Fibroblast of skin of right quadriceps (primary cell): ENCODE data around the gene CHD8.

Source experiments
- DNase-seq: peaks from one replicate; pipeline ENCODE4 v3.0.0-alpha.2; 2013

Gene CHD8

DNA sequence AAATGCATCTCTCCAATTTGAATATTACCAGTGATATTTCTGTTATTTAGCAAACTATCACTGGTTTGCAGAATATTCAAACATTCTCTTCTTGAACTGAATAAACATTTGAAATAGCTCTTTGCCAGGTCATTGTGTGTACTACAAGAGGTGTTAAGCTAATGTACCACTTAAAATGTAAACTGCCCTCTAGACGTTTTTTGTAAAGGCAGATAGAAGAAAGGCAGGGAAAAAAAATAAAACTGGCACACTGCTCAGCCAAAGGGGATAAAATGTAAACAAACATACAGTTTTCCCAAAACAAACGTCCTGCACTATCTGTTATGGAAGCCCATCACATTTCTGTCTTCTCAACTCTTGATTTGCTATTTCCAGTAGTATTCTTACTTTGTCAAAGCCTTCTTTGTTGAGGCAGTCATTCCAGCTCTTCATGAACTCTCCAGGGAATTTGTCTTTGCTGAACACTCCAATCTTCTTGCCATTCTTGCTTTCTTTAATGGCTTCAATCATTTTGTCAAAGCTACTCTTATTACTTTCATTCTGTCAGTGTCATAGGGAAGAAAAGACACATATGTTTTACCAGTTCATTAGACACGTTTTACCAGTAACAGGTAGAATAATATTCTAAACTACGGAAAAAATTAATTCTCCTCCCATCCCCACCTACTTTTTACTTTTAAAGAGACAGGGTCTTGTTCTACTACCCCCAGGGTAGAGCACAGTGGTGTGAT lies 85.8 kb downstream of the CHD8 start:
- no peak for DNase-seq

DNA sequence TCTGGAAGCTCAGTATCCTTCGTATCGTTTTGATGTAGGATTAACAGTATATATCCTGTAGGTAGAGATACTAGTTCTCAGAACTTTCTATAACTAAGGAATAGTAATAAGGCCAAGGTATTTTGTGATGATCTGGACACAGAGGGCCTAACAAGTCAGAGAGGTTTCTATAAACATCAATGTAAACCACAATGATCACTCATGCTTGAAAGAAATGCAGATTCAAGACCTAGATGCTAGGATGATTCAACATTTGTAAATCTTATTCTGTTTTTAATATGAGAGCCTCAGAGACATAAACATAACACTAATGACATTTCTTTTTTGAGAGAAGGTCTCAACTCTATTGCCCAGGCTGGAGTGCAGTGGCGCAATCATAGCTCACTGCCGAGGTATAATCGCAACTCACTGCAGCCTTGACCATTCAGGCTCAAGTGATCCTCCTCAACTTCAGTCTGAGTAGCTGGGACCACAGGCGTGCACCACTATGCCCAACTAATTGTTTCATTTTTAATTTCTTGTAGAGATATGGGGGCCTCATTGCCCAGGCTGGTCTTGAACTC lies 88.3 kb downstream of the CHD8 start:
- DNase-seq: no peak

DNA sequence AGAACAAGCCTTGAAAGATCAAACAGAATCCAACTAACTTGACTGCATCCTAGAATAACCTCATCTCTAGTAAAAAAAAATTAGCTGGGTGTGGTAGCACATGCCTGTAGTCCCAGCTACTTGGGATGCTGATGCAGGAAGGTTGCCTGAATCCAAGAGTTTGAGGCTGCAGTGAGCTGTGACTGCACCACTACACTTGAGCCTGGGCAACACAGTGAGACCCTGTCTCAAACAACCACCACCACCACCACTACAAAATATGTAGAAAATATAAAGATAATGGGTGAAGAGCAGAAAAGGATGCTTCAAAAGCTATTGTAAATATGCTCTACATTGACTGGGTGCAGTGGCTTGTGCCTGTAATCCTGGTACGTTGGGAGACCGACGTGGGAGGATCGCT lies 99.4 kb downstream of the CHD8 start:
- DNase-seq: no peak

DNA sequence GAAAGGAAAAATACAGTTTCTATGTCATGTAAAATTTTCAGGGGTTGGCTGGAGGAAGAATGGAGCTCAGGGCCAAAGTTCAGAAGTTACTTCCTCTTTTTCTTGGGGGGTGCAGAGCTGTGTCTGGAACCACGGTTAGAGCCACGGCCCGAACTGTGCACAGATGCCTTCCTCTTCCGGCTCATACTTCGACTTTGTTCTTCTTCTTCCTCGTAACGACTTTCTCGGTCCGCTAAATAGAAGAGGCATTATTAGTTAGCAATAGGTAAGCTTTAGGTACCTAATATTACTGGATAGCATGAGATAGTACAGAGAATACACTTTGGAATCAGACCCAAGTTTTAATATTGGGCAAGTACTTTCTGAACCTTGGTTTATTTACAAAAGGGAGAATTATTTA lies 103.3 kb downstream of the CHD8 start:
- DNase-seq: no peak

DNA sequence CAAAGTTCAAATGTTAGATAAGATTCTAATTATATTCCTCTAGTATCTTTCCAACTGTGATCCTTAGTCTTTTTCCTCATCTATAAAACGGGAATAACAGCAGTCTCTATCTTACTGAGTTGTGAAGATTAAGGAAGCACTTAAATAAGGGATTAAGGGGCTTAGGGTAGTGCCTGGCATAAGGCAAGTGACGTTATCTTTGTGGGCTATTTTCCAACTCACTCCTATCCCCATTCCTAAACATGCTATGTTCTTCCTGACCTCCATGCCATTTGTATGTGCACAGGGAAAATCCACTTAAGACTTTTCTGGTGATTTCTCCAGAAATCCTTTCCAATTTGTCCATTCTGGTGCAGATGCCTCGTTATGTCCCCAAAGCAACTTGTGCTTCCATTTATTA lies 105.4 kb downstream of the CHD8 start:
- DNase-seq: no peak

DNA sequence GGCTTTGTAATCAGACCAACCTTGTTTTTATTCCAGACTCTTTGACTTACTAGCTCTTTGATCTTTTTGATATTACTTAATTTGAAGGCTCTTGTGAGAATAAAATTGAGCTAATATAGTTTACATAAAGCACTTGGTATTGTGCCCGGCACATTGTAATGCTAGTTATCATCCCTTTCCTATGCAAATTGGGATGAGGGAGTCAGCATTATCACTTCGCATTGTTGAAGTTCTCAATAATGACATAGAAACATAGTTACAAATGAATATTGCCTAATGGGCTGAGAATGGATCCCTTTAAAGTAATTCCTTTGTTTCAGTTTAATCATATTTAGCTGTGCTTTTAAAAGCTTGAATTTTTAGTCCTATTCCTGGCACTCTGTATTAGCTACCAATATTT lies 108.7 kb downstream of the CHD8 start:
- no peak for DNase-seq

DNA sequence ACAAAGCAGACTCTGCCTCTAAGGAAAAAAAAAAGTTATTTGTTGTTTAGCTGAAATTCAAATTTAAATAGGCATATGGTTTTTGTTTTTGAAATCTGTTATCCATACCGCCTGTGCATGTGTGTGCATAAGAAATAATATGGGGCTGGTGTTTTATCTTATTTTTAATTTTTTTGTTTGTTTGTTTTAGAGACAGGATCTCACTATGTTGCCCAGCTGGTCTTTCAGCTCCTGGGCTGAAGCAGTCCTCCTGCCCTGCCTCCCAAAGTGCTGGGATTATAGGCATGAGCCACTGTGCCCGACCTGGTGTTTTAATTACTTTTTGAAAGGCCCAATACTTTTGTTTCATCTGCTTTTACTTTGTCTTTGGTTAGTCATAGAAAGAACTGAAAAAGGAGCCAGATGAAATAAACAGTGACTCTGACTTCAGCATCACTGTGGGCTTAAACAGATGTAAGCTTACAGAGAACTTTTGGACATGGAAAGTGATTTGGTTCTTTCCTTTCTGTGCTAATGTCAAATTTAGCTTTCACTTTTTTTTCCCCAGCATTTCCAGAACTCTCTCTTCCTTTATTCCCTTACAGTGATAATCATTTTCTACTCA lies 109.3 kb downstream of the CHD8 start:
- DNase-seq: peak; percentile 8

DNA sequence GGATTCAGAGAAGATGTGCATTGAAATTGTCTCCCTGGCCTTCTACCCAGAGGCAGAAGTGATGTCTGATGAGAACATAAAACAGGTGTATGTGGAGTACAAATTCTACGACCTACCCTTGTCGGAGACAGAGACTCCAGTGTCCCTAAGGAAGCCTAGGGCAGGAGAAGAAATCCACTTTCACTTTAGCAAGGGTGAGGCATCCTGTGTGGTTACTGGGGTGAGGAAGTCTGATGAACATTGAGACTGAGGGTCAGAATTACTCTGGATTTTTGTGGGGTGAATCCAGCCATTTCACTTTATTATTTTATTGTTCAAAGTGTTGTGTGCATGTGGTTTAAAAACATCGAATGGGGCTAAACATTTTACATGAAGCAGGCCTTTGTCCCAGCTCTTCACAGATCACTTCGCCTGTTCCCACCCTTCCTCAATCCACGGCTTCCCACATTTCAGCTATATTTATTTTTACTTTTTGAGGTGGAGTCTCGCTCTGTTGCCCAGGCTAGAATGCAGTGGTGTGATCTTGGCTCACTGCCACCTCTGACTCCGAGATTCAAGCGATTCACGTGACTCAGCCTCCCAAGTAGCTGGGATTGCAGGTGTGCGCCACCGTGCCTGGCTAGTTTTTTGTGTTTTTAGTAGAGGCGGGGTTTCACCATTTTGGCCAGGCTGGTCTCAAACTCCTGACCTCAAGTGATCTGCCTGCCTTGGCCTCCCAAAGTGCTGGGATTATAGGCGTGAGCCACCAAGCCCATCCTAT lies 112.7 kb downstream of the CHD8 start:
- DNase-seq: no peak
